HG03378 (cell line): ENCODE measurements around the gene MATN1.
"Not testable (repeated sequence)": the region's sequence is repeated elsewhere in the genome, so short reads cannot be mapped to it uniquely, and the experiment has no call there.

Experiments used
- ATAC-seq: cut with Tn5 transposase; IDR thresholded peaks from one replicate; pipeline ENCODE4 v1.9.1; 2021; ENCODE audit warnings: mild to moderate bottlenecking, moderate library complexity; ENCODE audit not compliant: unreplicated experiment

The MATN1 gene

DNA sequence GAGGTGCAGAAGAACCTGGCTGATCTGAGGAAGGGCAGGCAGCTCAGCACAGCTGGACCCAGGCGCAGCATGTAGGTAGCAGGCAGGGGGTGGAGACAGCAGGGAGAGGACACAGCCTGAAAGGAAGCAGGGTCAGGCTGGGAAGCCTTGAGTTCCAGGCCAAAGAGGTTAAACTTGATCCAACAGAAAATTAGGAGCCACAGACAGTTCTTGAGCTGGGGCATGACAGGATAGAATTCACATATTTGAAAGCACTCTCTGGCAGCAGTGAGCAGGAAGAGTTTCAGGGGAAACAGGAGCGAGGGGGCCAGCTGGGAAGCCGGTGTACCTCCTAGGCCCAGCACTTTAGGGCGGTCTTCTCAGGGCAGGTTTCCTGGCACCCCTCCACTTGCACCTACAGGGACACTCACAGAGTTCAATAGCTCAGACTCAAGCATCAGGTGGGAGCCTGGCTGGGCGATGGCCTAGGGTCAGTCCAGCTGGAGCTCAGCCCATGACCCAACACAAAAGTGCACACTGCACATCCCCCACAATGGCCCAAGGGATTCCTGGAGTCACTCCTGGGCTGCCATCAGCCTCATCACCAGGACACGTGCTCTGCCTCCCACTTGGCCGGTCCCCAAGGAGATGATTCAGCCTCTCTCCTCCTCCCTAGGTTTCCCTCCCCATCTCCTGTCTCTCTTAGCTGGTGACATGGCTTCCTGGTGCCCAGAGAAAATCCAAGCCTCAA lies 22.7 kb downstream of the MATN1 start:
- ATAC-seq = no peak

DNA sequence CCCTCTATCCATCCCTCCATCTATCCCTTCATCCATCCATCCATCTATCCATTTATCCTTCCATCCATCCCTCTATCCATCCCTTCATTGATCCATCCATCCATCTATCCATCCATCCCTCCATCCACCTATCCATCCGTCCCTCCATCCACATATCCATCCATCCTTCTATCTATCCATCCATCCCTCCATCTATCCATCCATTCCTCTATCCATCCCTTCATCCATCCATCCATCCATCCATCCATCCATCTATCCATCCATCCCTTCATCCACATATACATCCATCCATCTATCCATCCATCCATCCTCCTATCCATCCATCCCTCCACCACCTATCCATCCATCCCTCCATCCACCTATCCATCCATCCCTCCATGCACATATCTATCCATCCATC lies 23.6 kb downstream of the MATN1 start:
- ATAC-seq = no peak

DNA sequence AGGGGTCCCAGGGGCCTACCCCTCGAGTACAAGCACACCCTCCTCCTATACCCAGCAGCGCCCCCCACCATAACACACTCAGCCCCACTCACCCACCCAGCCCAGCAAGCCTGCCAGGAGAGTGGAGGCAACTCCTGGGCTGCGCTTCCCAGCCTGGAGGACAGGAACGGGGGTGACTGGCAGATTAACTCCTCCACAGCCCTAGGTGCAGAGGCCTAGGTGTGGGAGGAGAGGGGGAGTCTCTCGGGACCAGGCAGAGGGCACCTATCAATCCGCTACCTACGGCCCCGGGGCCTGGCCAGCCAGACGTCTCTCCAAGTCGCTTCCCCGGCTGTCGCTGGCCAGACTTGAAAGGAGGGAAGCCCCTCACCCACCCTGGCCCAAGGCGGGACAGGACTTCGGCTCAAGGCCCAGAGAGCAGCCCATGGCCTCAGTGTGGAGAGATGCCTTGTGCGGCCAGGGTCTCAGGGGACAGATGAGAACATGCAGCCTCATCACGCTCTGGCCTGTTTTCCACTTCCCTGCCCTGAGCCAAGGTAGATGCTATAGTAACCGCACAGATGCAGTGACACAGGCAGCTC lies 24.9 kb downstream of the MATN1 start:
- no peak for ATAC-seq

DNA sequence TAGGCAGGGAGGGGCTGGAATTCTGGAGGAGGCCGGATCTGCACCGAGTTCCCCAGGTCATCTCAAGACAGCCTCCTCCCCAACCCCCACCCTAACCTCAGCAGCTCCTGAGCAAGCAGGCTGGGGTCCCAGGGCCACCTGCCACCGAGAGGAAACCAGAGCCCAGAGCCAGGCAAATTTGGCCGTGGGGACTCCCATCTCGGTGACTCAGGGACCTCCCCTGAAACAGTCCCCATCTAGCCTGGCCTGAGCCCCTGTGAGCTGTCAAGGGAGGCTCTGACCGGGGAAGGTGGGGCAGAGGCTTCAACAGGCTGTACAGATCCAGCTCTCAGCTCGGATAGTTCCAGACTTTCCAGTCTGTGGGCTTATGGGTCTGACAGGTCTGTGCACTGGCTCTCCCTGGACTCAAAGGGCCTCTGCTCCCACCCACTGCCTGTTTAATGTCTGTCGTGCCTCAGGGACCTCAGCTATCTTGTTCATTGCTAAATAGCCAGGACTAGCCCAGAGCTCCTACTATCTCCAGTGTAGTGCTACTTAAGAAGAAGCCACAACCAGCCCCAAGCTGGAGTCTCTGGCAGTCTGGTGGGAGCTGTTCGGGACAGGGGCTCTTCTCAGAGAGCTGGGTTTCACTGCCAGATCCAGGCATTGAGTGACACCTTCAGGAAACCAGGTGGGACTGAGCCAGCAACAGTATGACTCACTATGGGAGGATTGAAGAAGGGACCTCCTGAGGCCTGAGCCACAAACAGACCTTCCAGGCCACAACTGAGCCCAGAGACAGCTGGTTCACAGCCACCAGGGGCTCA lies 25.6 kb downstream of the MATN1 start:
- no peak for ATAC-seq

DNA sequence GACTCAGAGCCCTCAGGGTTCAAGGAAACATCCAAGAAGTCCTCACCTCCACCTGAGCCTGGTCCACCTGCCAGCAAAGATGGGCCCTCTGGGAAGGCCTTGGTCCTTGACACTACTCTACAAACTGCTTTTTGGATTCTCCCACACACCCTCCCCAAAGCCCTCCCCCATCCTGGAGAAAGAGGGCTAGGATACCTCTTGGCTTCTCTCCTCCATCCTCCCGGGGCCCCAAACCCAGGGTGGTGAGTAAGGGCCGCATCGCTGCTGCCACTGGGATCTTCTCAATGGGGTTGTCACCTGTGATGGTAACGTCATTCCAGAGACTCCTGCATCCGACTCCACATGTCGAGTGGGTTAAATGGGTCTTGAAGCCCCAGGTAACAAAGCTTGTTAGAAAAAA lies 26.6 kb downstream of the MATN1 start:
- ATAC-seq = no peak

DNA sequence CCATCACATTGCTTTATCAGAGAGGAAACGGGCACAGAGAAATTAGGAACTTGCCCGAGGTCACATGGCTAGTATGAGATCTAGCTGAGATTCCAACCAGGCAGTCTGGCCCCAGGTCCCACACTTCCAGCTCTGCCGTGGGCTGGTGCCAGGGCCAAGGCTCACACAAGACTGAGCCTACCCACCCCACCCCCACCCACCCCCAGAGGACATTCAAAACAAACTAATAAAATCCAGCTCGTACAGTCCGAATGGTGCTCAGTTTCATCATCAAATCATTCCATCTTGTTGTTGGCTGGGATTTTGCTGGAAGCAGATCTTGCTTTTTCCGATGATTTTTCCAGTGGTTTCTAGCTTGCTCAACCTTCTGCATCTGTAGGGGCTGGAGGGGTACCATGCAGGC lies 27.9 kb downstream of the MATN1 start:
- no peak for ATAC-seq

DNA sequence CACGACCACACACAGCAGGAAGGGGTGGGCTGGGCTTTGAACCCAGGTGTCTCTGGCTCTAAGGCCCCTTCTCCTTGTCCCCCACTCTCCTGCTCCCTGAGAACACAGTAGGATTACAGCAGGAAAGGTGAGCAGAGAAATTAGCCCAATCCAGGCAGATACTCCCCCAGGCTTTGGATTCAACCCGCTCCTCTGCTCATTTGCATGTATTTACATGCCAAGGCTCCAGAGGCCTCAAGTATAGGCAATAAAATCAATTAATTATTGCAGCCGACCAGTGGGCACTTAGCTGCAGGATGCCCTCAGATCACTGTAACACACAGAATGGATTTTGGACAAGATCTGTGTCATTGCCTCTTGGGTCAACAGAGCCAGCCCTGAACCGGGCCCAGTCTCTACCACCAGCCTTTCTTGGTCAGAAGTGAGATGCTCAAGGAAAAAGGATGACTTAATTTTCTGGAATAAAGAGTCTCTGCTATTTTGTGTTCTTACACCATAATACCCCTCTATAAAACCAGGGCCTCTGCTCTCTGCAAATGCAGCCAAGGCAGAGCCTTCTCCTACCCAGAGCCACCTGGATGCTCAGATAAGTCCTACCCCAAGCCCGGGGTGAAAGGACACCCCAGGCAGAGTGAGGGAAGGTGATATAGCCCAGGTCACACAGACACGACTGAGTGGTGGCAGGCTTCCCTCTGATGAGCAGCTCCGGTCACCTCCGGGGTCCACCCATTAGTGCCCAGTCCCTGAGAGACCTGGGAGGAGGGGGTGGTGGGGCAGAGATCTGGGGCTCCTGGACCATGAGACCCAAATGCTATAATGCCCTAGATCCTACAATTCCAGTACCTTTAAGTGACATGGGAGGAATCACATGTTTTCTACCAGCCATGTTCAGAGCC lies 28.9 kb downstream of the MATN1 start:
- no peak for ATAC-seq

DNA sequence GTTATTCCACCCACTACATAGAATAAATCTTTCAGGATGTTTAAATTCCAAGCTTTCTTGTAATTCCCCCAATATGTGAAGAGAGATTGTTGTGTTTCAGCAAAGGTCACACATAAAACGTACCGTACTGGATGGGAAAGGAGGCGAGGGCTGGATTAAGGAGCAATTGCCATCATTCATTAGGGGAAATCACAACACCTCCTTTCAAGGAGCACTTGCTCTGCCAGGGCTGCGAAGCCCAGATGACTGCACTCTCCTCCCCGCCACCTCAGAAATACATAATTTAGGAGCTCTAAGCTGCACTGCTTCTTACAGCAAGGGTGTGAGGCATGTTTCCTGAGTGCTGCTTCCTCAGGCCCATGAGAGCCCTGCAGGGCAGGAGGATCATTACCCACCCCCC lies 29.6 kb downstream of the MATN1 start:
- ATAC-seq = no peak

DNA sequence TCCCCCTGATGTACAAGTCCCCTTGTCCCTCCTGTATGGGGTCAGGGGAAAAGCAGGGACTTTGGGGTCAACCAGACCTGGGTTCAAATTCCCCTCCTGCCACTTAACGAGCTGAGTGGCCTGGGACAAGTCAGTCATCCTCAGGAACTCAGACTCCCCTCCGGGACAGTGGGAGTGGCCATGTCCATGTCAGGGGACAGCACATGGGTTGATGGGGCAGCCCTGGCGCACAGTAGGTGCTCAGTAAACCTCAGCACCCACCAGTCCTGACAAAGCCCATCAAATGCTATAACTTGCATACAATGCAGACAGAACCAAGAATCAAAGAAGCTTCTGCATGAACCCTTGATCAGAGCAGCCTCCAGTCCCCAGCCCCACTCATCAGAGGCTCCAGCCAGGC lies 30.0 kb downstream of the MATN1 start:
- no peak for ATAC-seq

DNA sequence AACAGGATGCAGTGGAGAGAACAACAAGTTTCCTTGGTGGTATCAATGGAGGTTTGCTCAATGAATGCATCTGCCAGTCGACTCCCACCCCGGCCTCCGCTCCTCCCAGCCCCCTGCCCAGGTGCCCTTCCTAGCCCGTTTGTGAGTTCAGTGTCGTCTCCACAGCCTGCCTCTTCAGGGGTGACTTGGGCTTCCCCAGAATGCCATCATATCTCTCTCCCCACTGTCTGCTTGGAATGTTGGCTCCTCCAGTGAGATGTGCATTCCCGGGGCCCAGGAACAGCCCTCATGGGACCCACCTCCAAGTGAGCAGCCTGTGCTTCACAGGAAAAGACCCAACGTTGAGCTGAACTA lies 30.5 kb downstream of the MATN1 start:
- no peak for ATAC-seq

DNA sequence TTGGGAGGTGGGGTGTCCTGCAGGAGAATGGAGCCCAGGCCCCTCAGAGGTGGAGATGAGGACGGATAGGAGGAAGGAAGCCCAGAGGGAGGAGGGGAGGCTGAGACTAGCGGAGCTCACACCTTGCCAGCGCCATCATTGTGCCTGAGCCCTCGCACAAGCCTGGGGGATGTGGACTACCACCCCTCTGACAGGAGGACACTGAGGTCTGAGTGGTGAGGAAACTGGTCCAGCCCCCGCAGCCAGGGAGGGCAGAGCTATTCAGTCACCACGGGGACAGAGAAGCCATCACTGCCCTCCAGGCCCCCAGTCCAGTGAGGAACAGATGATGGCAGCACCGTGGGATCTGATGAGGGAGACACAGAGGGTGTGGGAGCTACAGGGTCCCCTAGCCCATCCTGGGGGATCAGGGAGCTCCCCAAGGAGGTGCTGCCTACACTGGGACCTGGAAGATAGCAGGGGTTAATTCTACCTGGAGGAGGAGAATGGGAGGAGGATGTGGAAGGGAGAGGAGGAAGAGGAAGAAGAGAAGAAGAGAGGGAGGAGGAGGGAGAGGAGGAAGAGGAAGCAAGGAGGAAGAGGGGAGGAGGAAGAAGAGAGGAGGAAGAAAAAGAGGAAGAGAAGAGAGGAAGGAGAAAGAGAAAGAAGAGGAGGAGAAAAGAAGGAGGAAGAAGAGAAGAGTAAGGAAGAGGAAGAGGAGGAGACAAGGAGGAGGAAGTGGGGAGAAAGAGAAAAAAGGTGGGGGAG lies 31.0 kb downstream of the MATN1 start:
- ATAC-seq = no peak

DNA sequence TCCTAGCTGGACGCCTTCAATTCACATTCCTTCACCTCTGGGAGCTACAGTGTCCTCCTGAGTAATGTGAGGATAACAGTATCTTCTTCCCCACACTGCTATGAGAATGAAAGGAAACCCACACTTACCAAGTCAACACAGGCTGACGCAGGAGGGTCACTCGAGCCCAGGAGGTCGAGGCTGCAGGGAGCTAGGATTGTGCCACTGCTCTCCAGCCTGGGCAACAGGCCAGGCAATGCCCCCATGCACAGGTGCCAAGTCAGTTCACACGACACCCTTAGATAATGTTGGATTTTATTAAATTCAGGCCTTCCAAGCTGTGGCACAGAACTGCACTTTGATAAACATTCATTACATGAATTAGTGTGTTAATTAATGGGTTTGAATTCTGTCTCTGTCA lies 31.9 kb downstream of the MATN1 start:
- no peak for ATAC-seq

DNA sequence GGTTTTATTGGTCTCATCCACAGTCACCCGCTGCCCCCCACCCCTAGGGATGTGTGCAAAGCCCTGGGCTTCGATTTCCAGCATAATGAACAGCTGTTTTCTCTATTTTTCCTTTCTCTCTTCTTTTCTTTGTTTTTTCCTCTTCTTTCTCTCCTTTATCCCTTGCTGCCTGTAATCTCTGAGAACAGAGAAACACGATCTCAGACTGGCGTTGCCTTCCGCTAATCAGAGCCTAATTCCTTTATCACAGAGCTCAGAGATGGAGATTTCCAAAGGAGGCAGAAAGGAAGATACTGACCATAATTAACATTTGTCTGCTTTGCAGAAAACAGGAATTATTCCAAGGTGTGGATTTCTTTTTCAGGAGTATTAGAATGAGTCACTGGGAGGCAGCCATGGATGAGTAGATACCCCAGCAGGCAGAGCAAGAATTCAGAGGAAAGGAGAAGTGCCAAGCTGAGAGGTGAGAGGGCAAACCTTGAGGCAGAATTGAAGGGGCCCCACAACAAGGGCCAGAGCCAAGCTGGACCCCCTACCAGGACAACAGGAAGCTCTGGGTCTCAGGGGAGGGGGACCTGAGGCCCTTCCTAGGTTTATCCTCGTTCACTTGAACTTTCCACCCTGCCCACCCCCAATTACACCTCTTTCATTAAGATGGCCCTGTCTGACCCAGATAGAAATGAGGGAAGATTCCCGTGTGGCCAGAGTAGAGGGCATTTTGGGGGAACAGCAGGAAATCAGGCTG lies 33.3 kb downstream of the MATN1 start:
- ATAC-seq = no peak

DNA sequence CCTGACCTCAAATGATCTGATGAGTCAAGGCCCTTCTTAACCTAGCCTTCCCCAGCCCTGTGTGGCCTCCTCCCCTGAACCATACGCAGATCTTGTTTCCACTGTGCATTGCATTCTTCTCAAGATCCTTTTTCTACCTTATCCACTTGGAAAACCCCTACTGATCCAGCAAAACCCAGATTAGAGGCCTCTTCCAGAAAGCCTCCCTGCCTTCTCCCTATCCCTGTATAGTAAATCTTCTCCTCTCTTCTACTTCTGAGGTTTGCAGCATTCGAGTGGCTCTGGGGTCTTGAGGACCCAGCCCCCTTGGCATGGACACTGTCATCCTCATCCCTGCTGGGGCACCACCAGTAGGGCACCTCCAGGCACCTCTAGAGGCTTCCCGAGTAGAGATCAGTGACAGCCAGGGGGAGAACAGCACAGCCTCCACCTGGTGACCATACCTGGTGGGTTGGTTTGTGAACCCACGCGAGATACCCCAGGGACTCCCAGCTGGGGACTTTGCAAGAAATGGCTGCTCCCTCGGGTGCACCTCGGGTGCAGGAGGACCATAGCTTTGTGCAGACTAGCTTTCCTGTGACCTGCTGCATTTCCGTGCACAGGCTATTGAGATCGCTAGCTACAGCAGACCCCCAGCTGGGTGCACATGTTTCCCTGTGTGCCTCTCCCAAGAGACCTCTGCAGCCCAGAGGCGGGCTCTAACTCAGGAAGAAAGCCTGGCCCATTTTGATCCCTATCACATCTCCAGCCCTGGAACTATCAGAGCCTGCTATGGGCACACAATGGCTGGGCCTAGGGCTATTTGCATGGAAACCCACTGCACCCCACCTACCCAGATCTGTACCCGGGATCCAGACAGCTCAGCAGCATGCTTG lies 34.2 kb downstream of the MATN1 start:
- ATAC-seq = no peak

DNA sequence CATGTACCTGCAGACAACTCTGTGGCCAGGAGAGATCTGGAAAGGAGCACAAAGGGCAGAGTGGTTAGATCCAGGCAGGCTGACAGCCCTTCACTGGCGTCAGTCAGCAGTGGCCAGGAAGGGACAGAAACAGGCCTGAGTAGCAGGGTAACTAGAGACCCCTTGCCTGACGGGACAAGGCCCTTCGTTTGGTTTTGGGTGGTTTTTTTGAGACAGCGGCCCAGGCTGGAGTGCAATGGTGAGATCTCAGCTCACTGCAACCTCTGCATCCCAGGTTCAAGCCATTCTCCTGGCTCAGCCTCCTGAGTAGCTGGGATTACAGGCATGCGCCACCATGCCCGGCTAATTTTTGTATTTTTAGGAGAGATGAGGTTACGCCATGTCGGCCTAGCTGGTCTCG lies 34.9 kb downstream of the MATN1 start:
- ATAC-seq = not testable (repeated sequence)

DNA sequence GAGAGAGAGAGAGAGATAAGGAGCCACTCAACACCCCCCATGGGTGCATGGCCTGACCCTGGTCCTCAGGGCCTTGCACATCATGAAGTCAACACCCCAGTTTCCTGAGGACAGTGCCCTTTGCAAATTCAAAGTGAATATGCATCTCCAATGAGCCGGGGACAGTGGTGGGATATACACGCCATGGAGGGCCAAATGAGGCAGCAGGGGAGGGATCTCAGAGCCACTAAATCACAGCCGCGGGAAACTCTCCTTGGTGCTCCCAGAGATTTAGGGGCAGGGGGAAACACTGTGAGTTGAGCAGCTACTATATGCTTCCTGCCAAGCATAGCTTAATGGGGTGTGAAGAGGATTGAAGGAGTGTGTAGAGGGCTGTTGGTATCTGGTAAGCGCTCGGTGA lies 35.5 kb downstream of the MATN1 start:
- ATAC-seq = no peak

DNA sequence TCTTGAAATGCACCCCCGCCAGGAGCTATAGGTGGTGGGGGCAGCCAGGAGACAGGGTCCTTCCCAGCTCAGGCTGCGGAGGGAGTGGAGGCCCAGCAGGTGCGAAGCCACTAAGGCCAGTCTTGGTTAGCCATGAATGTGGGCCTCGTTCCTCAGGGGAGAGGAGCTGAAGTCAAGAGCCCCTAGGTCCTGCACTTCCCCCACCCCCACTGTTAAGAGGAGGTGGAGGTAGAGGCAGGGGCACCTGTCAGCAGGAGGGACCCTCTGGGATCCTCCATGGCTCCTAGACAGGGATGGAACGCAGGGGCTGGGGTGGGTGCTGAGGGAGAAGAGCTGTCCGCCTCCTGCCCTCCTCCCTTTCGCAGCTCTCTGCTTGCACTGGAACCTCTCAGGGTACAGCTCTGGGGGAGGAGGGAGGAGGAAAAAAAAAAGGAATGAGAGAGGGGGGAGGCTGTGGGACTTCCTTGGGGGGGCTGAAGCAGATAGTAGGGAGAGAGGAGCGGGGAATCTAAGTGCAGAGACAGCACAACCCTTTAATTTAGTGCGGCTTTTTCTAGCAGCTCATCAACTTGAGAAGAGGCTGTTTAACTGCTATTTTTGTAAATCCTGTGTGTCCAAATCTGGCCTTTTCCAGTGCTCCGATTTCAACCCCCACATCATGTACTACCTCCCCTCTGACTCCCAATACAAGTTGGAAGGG lies 37.0 kb downstream of the MATN1 start:
- ATAC-seq = no peak

DNA sequence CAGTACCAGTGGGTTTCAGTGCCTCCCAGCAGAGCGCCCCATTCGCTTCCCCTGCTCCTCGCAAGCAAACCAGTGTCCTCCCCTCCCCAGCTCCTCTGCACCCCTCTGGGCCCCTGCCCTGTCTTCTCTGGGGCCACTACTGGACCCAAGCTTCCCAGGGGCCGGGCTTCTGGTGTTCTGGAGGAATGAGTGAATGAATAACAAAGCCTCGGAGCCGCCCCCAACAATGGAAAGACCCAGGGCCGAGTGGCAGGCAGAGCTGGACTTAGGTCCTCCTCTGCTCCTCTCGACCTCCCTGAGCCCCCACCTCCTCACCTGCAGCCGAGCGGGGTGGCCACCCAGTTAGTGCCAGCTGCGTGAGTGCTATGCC lies 37.6 kb downstream of the MATN1 start:
- ATAC-seq = no peak
